NCI-H446 treated with DMSO at 0.1 percent for 48 hours (cell line): Measurements from ENCODE around the gene ST6GALNAC3.

ENCODE experiments used
- DNase-seq: peaks from one replicate; lab custom pipeline; 2025; lab: John Stamatoyannopoulos, UW

The ST6GALNAC3 gene

DNA sequence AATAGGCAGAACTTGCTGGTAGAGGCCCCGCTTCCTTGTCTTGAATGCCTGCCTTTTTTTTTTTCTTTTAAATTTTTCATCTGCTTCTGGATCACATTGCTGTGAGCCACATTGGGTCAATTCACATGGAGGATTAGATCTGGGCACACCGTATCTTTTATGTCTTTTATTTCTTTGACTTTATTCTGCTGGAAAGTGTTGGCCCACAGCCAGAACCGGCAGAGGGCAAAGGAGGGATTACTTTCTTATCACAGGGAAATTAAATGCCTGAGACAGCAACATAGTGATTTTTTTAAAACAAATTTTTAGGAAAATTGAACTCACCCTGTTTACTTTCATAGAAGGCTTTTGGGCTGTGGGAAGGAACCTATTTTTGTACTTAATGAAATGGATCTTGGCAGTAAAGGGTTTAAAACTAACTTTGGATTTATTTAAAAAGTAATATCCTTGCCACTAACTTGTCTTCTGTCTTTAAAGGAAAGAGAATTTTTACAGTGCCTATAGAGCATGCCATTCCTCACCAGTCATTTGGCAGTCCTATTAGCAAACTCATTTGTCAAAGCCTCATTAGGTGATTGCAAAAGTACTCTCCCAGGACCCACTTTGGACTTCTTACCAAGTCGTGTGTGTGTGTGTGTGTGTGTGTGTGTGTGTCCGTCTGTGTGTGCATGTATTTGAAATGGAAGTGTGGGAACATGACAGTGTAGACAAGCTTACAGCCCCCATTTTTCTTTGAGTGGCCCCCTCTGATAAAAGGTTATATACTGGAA, 68.4 kb downstream of the ST6GALNAC3 start:
- no peak for DNase-seq

DNA sequence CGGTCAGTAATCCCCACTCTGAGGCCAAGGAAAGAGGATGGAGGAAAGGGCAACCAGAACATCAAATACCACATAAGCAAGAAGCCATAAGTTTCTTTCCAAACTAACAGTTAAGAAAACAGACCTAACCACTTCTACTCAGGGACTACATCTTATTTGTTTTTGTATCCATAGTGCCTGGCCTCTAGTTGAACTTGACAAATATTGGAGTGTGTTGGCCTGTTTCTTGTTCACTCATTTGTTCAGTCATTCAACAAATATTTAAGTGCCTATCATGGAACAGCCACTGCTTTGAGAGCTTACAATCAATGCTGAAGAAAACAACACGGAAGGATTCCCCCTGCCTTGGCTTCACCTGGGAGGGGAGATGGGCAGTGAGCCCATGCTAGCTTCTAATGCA, 69.7 kb downstream of the ST6GALNAC3 start:
- no peak for DNase-seq

DNA sequence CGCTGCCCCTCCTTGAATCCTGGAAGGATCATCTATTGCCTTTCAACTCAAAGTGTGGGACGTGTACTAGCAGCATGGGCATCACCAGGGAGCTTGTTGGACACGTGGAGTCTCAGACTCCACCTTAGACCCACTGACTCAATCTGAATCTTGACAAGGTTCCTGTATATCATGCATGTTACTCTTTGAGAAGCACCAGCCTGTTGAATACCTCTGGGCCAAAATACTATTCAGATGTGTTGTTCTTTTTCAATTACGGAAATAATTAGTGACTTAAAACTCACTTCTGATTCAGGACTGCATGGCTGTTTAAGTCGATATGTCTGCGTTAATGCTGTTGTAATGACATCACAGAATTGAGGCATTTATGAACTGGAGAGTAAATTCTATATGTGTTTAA, 70.8 kb downstream of the ST6GALNAC3 start:
- no peak for DNase-seq

DNA sequence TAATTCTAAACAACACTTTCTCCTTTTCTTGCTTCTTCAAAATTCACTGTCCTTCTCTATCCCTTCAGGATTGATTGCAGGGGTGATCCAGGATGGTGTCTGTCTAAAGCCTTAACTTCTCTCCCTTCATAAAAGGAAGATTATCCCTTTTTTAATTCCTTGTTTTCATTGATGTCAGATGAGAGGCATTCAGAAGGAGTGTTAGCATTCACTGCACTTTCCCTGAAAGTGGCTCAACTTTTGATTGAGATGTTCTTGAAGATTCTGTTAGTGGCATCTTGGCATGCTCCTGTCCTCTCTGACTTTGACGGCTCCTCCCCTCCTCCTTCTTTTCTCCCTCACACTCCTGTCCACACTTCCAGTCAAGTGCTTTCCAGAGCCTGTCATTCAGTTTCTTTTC, 71.6 kb downstream of the ST6GALNAC3 start:
- no peak for DNase-seq

DNA sequence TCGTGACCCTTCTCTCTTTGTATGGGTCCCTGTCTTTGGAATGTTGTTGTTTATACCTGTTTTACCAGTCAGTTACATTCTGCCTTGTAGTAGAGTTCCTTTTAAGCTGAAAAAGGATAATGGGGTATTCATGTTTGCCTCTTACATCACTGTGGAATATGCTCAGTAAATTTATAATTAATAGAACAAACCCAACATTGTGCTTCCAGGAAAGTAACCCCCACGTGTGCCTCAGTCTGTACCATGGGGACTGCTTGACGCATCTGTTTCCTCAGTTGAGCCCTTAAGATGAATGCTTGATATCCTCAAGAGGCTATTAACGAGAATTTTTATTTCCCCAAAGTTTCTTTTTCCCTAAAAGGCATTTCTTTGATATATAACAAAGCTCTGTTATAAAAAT, 73.4 kb downstream of the ST6GALNAC3 start:
- DNase-seq, result no peak

DNA sequence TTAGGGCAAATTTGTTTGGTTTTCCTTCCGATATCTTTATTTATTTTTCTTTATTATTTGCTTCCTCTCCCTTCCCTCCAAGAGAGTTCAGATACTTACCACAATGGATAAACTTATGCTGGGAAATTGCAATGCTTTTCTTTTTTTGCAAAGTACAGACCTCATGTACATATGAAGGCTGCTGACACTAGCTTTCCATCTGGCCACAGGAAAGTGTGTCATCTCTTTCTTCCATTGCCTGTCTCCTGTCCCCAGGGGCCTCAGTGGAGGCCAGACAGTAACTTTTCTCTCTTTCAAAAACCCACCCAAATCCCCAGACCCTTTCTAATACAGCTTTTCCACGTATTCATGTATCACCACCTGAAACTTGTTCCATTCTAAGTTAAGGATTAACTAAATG, 73.9 kb downstream of the ST6GALNAC3 start:
- DNase-seq, result no peak

DNA sequence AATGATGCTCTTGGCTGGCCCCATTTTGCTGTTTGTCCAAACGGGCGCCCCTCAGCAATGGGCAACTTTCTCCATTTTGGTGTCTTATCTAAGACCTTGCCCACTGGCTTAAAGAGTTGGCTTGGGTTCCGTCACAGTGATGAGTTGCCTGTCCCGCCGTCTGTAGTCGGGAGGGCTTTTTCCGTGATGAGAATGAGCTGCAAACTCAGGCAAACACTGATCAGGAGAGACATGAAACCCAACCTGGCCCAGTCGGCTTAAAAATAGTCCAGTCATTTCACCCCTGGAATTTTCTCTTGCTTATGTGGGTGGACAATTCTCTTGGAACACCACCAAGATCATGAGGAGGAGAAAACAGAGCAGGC, 79.3 kb downstream of the ST6GALNAC3 start:
- no peak for DNase-seq

DNA sequence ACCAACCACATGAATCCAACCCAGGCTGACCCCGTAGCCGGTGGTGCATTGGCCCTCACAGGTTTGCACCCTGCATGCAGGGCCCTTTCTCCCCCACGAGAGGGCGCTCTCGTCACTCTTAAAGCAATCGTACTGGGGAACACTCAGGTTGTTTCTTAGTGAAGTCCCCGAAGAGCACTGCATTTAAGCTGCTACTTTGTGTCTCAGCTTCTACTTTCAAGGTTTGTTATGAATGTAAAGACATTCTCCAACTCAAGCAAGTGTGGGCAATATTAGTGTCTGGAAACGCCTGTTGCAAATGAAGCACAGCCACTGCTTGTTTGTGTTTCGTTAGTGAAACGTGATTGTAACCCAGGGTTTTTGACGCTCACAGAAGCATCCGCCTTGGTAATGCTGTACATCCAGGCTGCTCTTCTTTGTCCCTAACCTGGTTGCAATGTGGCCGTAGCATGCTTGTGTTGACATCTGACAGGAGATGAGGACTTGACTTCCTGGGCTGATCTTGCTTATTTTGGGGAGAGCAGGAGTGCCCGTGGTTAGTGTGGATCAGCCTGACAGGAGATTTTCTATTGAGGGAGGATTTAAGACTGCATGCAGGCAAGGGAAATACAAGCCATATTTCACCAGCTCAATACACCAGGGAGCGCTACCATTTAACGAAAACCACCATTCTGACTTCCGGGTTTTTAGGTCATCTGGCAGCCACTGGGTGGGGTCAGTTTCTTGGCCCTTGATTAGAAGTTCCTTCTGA, 79.8 kb downstream of the ST6GALNAC3 start:
- peak; percentile 20 for DNase-seq

DNA sequence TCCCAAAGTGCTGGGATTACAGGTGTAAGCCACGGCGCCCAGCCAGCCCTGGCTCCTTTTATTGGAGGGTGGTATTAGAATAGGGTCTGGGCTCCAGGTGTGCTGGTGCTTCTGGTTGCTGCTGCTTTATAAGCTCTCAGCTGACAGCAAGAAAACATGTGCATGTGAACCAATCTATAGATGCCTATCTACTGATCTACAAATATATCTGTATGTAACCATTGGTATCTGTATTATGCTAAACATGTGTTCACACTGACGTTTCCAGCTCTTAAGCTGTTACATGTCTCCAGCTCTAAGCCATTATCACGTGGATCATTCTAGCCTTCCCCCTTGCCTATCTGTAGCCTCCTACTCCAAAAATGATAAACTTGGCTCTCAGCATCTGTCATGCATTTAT, 82.4 kb downstream of the ST6GALNAC3 start:
- DNase-seq, result no peak

DNA sequence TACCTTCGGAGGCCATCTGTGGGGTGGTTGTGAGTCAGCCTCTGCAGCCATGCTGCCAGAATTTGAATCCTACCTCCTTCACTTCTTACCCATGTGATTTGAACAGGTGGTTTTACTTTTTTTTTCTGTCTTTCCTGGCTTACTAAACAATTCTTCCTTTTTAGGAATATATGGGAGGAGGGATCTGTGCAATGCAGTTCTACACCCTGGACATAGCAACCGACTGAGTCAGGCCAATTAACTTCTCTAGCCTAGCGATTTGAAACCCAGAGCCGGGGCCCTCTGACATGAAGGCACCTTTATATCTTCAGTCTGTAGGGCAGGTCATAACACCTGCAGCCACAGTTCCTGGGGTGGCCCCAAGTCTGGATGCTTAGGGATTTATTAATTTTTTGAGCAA, 83.6 kb downstream of the ST6GALNAC3 start:
- DNase-seq, result no peak

DNA sequence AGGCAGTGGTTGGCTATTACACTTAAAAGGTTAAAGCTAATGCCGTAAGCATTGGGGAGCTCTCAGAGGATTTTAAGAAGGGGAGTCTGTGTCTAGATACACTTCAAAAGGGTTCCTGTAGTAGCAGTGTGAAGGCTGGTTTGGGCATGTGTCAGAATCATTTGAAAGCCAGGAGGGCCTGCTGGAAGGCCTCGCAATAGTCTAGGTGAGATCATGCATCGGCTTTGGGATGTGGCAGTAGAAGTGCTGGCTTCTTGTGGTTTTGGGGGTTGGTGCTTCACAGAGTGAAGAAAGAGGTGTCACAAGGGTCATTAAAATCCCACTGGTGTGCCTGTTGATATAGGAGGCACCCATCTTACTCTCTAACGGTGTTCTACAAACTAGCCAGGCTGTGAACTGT, 85.7 kb downstream of the ST6GALNAC3 start:
- DNase-seq, result no peak

DNA sequence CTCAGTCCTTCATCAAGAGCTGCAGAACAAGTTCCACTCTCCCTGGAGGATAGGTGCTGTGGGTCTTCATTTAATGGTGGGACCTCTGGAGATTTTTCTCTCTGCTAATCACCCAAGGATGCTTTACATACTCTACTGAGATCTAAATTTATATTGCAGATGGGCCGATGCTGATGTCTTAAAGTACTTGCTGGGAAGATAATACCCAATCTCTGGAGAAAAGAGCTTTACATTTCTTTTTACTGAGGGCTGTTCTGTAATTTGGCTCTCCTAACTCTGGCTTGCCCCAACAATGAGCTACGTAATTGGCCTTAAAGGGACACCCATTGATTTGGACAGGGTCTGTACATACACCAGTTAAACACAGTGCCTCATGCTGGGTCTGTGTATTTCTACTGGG, 86.9 kb downstream of the ST6GALNAC3 start:
- no peak for DNase-seq

DNA sequence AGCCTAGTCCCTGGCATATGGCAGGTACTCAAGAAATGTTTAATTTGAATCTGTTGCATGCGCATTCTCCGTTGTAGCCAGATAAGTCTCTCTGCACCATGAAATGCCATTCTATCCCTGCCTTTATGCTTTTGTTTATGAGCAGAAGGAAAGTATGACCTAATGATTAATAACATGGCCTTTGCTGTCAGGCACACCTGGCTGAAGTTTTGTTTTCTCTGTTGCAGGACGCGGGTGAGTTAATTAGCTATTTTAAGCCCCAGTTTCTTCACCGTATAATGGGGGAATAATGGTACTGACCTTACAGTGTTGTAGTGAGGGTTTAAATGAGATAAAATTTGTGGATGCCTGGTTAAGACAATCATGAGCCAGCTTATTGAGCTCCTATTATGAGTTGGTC, 87.7 kb downstream of the ST6GALNAC3 start:
- no peak for DNase-seq

DNA sequence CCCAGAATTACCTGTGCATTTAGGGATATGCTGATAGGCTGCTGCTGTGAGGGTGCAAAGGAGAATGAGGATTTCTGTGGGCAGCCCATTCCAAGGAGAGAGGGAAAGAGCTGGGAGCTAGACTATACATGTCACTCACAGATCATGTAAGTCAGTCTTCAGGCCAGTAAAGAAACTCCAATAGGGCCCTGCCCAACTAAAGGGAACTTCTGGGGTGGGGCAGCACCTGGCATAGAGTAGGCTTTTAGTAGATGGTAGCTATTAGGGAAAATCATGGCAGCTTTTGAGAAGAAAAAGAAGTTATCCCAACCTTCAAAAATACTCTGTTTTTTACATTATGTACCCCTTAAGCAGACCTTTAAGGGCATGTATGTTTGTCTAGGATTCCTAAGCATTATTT, 89.6 kb downstream of the ST6GALNAC3 start:
- DNase-seq, result no peak

DNA sequence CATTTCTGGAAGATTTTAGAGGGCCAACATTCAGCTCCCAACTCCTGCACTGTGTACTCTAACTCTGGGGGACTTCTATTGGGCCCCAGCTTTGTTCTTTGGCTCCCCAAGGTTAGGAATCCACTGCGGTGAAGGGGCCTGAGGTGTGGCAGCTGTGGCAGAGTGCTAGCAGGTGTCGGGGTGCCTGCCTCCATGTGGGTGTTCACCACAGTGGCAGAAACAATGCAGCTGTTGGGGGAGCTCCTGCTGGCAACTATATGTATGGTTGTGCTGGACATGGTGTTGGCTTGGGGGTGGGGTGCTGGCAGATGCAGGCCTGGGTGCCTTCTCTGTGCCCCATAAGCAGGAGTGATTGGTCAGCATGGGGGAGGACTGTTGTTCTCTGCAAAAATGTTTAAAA, 95.5 kb downstream of the ST6GALNAC3 start:
- no peak for DNase-seq

DNA sequence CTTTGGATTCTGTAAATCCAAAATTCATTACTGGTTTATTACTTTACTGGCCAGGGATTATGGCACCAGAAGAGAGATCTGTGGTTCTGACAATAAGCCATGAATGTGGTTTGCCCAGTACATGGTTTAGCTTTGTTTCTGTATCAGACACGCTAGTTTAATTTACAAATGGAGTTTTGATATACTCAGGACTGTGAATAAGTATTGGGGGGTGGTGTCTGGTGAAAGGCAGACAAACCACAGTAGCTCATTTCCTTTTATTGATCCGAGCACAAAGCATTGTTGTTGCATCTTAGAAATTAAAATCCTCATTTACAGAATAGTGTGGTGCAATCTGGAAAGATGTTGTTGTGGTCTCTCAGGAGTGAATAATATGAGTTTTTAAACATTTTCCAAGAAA, 96.0 kb downstream of the ST6GALNAC3 start:
- DNase-seq, result no peak

DNA sequence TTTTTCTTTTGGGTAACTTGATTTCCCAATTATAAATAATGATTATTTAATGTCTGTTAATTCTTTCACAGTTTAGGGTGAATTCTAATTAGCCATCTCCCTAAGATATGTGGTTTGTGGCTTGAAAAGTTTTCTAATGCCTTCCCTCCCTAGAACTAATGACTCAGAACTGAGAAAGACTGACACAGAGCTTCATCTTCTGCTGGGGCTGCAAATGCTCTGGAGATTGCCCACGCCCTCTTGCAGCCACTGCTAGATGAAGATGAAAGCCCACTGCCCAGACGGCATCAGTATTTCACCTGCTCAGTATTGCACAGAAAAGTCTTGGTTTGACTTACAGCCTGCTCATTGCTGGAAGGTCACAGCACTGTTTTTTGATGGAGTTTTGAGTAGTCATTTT, 101.5 kb downstream of the ST6GALNAC3 start:
- no peak for DNase-seq

DNA sequence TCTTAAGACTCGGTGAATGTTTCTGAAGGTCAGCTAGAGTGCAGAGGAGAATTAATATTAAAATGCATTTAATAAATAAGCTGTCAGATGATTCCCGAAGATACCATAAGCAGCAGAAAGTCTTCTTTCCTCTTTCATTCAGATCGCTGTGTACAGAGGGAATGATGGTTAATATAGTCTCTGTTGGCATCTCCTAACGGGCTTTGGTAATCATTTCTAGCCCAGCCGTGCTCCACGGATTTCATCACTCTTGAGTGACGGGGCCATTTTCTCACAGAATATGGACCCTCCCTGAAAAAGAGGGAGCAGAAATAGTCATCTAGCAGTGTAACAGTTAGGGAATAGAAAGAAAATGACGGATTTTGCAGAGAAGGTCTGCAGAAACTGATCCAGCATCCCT, 103.1 kb downstream of the ST6GALNAC3 start:
- DNase-seq, result no peak

DNA sequence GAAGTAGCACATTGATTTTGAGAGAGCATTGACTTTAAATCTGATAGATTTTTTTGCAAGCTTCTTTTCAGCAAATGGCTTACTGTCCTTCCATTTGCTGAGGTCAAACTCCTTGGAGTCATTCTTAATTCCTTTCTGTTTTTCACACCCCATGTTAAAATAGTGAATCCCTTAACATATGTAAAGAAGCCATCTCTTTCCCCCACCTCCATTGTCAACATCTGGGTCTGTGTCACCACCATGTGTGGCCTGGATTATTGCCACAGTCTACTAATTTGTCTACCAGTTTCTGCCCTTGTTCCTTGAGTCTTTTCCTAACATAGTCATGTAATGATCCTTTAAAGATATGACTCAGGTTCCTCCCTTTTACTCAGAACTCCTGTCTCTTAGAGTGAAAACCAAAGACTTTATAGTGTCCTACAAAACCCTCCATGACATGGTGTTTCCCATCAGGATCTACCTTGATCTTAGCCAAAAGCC, 104.7 kb downstream of the ST6GALNAC3 start:
- no peak for DNase-seq

DNA sequence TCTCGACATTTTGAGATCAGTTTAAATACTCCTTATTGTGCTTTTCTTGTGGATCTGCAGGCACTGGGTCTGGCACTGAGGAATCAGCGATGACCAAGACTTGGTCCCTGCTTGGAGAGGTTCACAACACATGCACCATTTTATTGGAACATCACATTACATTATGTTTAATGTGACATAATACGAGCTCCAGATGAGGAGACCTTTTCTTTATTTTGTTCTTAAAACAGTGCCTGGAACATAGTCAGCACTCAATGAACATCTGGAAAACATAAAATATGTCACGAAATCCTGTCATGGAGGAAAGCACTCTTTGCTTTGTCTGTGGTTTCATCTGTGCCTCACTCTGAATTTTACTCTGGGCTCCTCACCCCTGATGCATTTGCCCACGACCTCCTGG, 110.7 kb downstream of the ST6GALNAC3 start:
- DNase-seq, result no peak

DNA sequence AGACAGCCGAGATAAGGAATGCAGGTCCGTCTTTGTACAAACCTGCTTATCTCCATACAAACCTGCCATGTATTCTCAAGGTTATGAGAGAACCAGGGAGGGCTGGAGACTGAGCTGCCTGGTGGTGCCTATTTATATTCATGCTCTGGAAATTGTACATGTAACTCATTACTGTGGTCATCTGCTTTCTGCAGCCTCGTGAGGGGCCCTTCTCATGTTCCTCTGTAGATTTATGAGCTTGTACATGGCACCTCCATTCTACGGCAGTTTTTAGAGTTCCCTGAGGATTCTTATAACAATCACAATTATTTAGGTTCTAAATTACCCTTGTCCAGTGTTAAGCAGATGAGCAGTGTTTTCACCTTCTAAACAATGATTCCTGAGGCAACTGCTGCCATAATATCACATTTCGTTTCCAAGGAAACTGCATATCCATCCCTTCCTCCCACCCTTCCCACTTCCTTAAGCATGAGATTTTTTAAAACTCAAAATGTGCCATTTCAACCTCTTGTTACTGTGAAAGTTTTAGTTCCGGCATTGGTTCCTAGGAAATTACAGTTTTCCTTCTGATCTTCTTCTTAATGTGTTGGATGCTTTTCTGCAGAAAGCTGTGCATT, 112.1 kb downstream of the ST6GALNAC3 start:
- DNase-seq, result no peak

DNA sequence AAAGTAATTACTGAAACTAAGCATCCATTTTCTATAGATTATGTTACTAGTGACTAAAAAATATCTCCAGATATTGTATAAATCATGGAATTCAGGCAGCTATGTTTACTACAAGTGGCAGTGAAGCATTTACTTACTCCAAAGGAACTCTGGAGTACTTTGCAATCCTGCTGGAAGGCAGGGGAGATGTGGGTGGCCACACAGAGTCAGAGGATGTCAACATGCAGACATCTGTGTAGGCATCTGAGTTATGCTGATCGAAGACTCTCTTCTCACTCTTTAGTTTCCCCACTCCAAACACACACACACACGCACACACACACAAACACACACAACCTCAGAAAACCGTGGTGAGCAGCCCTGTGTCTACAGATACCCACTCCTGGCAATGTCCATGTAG, 112.9 kb downstream of the ST6GALNAC3 start:
- no peak for DNase-seq

DNA sequence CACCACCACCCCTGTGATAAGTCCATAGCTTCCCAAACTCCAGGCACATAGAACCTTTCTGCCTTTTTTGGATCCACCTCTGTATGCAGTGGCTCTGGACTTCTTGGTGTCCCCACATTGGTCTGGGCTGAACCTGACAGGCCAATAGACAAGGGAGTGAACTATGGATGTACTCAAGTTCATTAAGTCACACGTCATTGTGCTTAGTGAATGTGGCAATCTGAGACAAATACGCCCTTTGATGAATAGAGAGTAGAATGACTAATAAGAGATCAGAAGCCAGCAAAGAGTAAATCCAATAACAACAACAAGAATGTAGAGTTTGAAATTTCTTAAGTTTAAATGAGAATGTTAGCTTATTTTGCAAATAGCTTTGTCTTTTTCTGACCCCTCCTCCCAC, 114.8 kb downstream of the ST6GALNAC3 start:
- no peak for DNase-seq
